ENCODE results near the gene ZNF423.

Gene ZNF423

DNA sequence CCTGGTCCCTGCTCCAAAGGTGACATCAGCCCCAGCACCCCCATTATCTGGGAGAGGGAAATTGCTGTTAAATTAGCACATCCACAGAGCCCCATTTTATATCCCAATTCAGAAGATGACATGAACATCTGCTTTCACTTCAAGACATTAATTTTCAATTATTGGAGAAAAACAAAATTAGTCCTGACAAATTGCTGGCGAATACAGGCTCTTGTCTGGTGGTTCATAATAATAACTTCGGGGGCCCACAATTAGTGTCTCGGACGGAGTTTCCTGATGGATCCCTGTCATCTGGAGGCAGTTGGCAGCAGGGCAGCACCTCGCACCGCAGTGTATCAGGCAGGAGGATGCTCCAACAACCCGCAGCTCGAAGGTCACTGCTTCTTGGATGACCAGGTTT is 7.4 kb downstream of the ZNF423 start:
- no peak for DNase-seq (ENCODE audit: low read depth)

DNA sequence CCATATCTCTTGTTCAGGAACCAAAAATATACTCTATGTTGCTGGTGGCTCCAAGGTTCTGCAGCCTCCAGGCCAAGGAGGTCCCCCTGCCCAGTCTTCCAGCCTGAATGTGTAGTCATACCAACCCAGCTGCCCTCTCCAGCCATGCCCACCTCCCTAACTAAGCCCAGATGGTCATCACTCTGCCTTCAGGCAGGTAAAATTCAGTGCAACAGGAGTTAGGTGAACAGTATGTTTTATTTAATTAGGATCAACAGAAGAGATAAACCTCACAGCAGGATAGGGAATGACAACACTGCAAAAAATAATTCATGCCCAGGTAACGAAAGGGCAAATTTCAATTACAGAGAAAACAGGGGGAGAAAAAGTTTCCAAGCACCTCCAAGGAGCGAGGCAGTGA is 9.1 kb downstream of the ZNF423 start:
- DNase-seq (ENCODE audit: low read depth) = no peak

DNA sequence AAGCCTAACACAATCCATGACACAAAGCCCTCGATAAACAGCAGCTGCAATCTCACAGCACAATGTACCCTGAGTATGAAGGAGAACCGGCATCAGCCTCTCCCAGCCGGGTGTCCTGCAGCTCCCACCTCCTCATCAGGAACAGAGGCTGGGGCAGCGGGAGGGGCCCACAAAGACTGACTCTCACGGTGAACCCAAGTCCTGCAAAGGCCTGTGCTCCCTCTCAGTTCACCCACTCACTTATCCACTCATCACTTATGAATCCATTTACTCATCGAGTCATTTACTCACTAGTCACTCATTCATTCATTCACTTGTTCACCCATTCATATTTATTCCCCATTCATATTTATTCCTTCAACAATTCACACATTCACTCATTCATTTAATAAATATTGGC is 11.6 kb downstream of the ZNF423 start:
- no peak for DNase-seq (ENCODE audit: low read depth)

DNA sequence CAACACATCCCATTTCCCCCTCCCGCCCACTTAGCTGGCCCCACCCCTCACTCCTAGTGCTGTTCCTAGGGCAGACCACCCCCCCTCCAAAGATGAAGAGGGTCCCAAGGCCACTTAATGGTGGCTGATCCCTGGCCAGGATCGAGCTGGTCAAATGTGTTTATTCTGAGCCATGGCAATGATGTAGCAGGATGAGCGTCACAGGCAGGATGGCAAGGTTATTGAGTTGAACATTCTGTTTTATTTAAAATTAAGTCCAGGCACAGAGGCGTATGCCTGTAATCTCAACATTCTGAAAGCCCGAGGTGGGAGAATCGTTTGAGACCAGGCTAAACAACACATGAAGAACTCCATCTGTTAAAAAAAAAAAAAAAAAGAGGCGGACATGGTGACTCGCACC is 12.2 kb downstream of the ZNF423 start:
- DNase-seq (ENCODE audit: low read depth) = no peak

DNA sequence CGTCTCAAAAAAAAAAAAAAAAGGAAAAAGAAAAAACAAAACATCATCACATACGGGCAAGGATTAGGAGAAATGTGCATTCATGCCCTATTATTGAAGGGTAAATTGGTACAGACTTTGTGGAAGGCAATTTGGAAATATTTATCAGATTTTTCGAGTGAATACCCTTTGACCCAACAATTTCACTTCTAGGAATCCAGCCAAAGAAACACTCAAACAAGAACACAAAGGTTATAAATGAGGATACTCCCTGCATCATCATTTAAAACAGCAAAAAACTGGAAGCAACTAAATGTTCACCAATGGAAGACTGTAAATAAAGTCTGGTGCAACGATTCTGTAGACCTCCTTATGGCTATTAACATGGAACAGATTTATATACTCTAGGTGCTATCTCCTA is 12.9 kb downstream of the ZNF423 start:
- DNase-seq (ENCODE audit: low read depth) = no peak

DNA sequence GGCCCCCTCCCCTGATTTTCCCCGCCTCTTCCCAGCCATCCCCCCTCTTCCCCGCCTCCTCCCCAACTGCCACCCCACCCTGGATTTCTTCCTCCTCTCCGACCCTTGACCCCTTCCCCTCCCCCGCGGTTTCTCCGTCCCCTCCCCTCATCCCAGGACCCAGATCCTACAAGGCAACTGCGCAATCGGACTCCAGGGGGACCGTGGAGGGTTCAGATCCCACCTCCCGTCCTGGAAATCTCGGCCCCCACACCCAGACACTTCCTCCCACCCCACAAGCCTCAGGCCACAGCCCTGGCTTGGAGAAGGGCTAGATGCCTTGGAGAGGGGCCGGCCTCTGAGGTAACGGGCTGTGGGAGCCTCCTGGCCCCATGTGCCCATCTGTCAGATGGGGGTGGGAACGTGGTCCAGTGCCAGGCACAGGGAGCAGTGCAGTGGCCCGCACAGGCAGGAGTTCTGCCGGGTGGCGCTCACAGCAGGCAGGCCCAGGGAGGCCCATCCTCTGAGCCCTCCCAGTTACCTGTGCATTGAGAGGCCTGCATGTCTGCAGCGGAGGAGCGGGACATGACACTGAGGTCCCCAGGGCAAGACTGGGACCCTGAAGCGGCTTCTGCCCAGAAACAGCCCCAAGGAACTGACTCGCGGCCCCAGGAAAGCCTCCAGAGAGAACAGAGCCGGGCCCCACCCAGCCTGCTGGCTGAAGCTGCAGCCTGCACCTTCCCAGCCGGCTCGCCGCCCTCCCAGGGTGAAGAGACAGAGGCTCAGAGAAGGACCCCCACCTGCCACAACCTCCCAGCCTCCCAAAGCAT is 16.7 kb downstream of the ZNF423 start:
- DNase-seq (ENCODE audit: low read depth) = no peak

DNA sequence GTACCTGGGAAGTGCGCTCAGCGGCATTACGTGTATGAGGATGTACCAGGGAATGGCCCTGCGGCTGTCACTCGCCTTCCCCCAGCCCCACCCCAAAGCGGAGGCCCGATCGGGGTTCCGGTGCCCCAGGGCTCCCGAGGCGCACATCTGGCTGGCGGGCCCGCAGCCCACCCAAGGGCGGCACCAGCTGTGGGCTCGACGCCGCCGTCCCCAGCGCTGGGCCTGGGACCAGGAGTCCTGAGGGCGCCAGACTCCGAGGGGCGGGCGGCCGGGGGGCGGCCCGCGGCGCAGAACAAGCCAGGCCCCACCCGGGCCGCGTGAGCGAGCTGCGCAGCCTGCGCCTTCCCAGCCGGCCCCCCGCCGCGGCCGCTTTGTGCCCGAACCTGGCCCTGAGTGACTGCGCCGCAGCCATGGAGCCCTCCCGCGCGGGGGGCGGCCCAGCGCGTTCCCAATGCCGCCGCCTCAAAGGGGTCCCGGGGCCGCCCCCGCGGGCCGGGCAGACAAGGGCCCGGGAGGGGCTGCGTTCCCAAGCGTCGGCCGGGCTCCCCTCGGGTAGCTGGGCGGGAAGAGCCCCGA is 17.4 kb downstream of the ZNF423 start:
- no peak for DNase-seq (ENCODE audit: low read depth)

DNA sequence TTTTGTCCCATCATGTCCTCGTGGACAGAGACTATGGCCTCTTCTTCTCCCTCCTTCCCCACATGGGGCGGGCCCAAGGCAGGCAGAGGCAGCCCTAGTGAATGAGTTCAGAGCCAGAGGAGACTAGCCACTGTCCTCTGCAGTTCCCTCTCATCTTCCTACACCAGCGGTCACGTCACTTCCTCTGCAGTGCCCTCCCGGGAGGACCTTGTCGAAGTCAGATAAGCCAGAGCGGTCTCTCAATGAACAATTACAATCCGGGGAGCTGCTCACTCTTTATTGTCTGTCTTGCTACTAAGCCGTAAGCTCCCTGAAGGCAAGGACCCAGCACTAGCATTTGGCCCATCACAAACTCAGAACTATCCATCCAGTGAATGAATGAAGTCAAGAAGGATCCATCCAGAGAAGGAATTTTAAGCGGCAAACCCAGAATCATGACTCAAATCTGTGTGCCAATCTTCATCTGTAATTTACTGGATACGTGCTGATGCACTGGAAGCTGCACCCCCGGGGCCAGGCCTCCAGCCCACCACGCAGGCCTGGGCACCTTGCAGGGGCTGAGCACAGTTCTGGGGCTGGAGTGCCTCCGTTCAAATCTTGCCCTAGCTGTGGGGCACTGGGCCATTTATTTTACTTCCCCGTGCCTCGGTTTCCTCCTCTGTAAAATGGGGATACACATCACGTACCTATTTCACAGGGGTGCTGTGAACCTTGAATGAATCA is 18.1 kb downstream of the ZNF423 start:
- DNase-seq (ENCODE audit: low read depth) = no peak

DNA sequence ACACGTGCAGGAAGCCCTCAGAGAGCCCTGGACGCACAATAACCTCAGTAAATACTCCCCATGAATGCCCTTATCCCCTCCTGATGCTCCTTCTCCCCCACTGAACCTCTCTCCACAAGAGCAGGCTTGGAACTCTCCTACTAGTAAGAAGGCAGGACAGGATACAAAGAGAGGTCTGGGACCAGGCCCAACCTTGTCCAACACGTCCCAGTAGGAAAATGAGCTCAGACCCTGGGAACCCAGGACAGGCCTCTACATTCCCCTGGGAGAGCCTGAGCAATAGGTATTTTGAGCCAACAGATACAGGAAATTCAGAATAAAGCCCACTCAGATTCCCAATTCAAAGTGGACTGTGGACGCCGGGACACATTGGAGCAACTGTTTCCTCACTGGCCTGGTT is 19.2 kb downstream of the ZNF423 start:
- DNase-seq (ENCODE audit: low read depth) = no peak

DNA sequence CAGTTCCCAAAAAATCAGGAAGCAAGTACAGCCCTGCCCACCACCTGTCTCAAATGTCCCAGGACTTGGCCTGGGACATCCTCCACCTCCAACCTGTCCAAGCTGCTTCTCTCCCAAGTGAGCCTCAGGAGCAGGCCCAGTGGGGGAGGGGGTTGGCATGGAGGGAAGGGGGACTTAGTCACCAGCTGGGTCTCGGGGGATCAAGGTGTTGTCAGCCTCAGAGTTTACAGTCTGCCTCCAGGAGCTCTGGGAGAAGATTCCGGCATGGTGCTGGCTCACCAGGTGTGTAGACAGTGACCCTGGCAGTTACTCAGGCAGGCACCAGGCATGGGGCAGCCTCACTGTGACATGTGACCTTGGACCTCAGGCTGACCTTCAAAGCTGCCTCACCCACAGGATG is 19.7 kb downstream of the ZNF423 start:
- DNase-seq (ENCODE audit: low read depth) = no peak

DNA sequence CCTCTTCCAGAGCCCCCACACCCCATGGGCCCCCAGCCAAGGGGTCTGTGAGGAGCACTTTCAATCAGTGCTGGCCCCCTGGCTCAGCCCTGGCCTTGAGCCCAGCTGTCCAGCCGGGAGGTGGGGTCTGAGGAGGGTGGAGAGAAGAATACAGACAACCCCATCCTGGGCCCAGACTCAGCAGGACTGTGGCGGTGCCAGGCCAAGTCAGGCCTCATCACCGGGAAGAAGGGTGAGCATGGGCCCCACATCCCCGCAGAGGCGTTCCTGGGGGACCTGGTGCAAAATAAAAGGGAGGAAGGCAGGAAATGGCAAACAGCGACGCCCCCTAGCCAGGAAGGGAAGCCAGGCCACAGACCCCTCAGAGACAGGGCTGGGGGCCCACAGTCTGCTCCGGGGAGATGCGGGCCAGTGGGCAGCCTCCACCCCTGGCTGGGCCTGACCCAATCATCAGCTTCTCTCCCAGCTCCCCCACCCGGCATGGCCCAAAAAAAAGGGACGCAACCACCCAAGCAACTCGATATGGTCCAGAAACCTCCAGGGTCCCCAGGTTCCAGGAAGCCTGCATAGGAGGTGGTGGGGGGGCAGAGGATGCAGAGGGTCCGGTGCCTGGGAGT is 20.6 kb downstream of the ZNF423 start:
- DNase-seq (ENCODE audit: low read depth) = no peak

DNA sequence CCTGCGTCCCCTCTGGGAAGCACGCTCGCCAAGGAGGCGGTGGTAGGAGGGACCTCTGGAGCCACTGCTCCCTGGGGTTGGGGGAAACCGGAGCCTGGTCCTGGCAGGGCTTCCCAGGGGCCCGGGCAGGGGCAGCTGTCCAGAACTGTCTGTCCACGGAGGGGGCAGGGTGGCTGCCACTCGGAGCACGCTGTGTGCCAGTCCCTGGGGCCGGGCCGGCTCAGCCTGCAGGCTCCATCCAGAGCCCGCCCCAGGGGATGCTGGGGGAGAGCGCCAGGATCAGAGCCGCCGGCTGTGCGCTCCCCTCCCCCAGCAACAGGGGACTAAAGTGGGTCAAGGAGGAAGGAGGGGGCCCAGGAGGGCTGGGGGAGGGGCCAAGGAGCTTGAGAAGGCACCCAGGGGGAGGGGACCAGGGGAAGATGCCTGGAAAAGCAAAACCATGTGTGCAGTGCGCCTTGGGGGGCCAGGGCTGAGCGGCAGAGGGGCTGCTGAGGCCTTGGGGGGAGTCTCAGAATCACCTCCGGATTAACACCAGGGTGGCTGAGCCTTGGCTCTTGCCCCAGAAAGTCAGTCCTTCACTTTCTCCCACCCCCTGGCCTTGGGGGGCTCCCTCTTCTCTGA is 21.3 kb downstream of the ZNF423 start:
- DNase-seq (ENCODE audit: low read depth) = no peak

DNA sequence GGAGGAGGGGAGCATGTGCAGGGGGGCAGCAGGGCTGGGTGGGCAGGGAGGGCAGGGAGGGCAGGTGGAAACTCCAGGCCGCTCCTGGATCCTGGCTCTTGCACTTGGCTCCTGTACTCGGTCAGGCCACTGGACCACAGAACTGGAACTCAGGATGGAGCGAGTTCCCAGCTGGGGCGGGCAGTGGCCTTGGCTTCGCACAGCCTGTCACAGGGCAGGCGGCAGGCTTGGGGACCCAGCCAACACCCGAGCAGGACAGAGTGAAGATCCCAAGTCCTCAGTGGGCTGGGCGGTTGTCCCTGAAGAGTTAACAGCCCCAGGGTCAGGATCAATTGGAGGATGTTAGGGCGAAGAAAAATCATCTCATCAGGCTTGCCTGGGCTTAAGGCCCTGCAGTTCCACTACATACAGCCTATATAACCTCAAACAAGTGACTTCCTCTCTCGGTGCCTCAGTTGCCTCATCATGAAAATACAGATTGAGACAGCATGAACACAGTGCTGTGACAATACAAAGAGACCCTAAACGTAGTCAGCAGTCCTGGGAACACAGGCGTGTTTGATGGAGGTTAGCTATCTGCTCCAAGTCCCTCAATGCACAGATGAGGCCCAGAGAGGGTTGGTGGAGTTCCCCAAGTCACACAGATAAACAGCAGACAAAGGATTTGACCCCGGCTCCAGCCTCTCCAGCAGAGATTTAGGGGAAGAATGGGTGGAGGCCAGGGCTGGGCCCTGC is 21.9 kb downstream of the ZNF423 start:
- no peak for DNase-seq (ENCODE audit: low read depth)

DNA sequence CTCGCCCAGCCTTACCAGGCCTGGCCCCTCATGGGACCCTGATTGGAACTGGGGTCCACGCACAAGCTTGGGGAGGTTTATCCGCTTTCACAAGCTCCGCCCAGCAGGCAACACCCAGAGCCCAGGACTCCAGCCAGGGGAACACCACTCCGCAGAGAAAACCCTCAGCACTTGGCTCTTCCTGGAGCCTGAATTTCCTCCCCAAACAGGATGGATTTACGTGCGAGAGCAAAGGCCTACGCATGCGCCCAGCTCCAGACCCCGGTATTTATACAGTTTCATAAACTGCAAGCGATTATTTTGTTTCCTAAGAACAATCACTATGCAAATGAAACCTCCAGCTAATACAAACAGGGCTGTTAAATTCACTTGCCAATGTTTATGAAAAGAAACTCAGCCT is 22.8 kb downstream of the ZNF423 start:
- no peak for DNase-seq (ENCODE audit: low read depth)

DNA sequence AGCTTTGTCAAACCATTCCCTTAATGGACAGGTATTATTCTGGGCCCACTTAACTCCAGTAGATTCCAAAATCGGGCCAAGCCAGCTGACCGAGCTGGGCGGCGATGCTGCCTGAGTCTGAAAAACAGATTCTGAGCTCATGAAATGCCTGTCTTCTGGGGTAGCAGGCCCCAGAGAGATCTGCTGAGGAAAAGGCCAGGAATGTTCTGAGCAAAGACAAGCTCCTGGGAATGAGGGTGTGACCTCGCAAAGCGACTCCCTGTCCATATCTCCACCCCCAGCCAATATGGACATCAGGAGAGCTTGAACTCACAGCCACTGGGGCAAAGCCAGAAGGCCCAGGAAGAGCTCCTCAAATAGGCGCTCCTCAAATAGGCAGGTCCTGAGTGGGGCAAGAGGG is 23.7 kb downstream of the ZNF423 start:
- no peak for DNase-seq (ENCODE audit: low read depth)

DNA sequence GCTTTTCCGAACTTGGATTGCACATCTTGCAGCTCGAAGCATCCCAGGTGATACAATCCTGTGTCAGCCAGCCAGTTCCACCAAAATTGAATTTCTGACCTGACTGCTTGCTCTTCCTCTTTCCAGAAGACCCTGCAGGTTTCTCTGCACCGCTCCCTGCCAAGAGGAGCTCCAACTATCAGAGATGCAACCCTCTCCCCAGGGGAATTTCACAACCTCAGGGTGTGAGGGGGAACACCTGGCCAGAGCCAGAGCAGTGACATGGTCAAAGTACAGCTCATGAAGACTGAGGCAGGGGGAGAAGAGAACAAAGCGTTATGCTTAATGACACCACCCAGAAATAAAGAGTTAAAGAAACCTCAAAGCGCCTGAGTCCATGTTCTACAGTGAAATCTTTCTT is 25.0 kb downstream of the ZNF423 start:
- no peak for DNase-seq (ENCODE audit: low read depth)

DNA sequence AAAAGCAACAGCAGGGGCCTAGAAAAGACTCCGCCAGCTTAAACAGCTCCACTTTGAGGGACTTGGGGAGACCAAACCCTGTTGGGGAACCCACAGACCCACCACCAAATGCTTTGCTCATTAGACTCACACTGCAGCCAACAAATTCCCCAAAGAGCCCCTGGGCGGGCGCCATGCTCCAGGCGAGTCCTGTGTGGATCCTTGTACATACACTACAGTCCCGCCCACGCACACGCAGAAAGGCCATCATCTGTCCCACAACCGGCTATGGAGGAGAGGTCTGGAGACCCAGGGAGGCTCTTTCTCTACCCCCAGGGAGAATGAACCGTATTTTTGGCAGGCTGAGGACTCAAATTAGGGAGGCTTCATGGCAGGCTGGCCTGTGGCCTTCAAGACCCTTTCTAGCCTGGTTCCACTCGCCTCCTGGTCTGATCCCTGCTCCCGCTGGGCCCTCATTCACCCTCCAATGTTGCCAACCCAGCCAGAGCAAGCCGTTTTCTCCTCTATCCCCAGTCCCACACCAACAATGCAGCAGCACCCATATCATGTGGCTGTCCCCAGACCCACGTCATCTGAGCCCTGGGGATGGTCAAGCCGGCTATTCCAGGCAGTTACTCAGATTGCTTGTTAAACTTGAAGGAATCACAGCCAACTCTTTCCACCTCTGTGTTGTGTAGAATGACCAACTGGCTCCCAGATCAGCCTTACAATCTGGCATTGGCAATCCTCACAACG is 27.2 kb downstream of the ZNF423 start:
- no peak for DNase-seq (ENCODE audit: low read depth)

DNA sequence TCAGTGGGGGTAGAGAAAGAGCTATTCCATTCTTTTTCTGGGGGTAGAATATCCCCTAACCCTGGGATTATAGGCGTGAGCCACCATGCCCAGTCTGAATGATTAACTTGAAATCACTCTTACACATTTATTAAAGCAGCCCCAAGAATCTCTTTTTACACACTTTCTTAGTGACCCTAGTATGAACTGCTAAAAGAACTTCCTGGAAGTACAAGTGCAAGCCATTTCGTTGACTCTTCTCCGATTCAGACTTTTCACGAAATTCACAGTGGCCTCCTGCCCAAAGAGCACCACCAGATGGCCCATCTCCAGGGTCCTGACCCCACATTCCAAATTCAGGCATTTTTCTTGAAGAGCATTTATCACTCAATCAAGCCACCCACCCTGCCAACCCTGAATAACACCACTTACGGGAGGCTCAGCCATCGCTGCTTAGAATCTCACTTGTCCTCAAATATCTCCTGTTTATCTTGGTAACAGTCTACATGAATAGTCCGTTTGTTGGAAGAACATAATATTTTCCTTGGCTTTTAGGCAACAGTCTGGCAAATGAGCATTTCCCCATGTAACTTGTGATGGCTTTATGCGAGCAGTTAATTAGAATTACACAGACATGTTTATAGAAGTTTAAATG is 28.0 kb downstream of the ZNF423 start:
- DNase-seq (ENCODE audit: low read depth) = no peak

DNA sequence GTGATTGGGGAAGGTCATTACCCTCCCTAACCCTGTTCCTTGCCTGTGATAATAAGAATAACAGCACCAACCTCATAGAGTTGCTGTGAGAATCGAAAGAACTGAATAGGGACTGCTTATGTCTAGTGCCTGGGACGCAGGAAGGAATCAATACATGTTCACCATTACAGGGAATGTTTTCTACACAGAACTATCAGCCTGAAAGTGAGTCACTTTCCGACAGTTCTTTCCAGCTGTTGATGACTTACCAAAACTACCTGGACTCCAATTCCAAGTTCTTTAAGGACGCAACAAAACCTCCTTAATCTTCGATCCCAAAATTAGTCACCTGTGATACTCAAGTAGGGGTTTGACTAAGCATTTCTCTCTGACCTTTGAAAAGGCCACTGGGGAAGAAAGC is 29.4 kb downstream of the ZNF423 start:
- no peak for DNase-seq (ENCODE audit: low read depth)

DNA sequence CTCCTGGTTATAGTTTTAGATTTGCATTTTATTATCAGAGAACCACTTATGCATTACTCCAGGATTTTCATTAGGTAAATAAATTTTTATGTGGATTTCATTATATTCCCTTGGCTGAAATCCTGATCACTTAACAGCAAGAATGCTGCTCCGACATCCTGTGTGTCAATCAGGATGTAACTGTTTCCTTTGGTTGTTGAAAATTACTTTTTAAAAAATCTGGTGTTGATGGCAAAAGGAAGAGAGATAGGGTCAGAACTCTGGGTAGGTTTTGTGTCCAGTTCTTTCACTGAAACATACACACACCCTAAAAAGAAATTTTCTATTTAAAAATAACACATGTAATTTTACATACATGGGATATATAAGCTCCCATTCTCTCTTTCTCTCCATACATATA is 30.9 kb downstream of the ZNF423 start:
- DNase-seq (ENCODE audit: low read depth) = no peak

DNA sequence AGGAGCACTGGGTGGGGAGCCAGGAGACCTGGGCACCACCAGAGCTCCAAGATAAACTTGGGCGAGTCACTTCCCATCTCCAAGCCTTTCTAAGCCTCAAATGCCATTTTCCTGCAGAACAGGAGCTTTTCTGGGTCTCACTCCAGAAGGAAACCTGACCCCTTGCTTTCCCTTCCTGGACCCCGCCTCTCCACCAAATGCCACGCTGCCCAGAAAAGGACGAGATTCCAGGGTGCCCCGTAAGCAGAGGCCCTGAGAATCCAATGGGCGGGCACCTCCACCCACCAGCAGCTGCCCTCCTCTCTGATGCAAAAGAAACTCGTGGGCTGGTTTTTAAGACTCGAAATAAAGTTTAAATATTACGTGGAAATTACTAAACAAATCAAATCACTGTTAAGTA is 31.3 kb downstream of the ZNF423 start:
- DNase-seq (ENCODE audit: low read depth) = no peak
